Activated T-helper 17 cell treated with anti-CD3 and anti-CD28 coated beads, Interleukin-2, amount 50 U/mL, for 72 hours (primary cell): ENCODE results near the gene TMEM94. TPM values are rescaled to one million over a fixed set of nuclear protein-coding genes. Genes with fewer than 3 reads are reported as not detected.
A peak's percentile ranks its signal among the peaks of the same experiment; 100 is the strongest.
"Not testable (repeated sequence)": the region's sequence is repeated elsewhere in the genome, so short reads cannot be mapped to it uniquely, and the experiment has no call there.

Experiments used
- ATAC-seq: fragments of 150-1000 bp; cut with Tn5 transposase; replicated peaks from 2 replicates; pipeline ENCODE4 v1.10.0; 2021; ENCODE audit warnings: mild to moderate bottlenecking, moderate library complexity
- H3K27ac Mint-ChIP-seq: one replicate; pipeline ENCODE4 v1.8.0; 2022; ENCODE audit warnings: mixed read lengths
- H3K27me3 Mint-ChIP-seq: one replicate; pipeline ENCODE4 v1.8.0; 2022; ENCODE audit warnings: mixed read lengths
- H3K36me3 Mint-ChIP-seq: one replicate; pipeline ENCODE4 v1.8.0; 2022; ENCODE audit warnings: low read depth, mild to moderate bottlenecking, mixed read lengths
- H3K4me1 Mint-ChIP-seq: one replicate; pipeline ENCODE4 v1.8.0; 2022; ENCODE audit warnings: mixed read lengths
- H3K4me3 Mint-ChIP-seq: one replicate; pipeline ENCODE4 v1.8.0; 2022; ENCODE audit warnings: mild to moderate bottlenecking, mixed read lengths
- H3K9me3 Mint-ChIP-seq: one replicate; pipeline ENCODE4 v1.8.0; 2022; ENCODE audit warnings: mixed read lengths
- total RNA-seq, 2 donors: library from RNA; stranded (reverse); gene quantifications; one replicate each; pipeline ENCODE4 v1.2.3, GENCODE V29; 2022

Gene TMEM94
- total RNA-seq, 2 donors from 2014 or later = 76.5 to 79.8 TPM

DNA sequence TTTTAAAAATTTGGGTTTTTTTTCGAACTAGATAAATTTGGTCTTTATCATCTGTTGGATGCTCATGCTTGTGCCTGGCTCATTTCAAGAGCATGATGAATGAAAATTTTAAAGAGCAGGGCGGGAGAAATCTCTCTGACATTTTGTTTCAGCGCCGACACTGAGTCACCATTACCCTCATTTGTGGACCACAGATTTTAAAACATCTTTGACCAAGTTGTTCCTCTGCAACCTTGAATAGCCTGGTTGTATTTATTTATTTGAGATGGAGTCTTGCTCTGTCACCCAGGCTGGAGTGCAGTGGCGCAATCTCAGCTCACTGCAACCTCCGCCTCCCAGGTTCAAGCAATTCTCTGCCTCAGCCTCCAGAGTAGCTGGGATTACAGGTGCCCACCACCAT lies 22.0 kb upstream of the TMEM94 start:
- H3K4me3 Mint-ChIP-seq, H3K36me3 Mint-ChIP-seq, H3K27ac Mint-ChIP-seq, H3K4me1 Mint-ChIP-seq, H3K27me3 Mint-ChIP-seq, H3K9me3 Mint-ChIP-seq: not testable (repeated sequence)
- ATAC-seq = peak; percentile 15

DNA sequence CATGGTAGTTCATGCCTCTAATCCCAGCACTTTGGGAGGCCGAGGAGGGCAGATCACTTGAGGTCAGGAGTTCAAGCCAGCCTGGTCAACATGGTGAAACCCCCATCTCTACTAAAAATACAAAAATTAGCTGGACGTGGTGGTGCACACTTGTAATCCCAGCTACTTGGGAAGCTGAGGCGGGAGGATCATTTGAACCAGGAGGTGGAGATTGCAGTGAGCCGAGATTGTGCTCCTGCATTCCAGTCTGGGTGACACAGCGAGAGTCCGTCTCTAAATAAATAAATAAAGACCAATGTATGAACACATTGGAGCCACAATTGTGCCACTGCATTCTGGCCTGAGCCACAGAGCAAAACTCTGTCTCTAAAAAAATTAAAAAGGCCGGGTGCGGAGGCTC lies 19.0 kb upstream of the TMEM94 start:
- H3K27ac Mint-ChIP-seq, H3K9me3 Mint-ChIP-seq, H3K36me3 Mint-ChIP-seq, H3K27me3 Mint-ChIP-seq, ATAC-seq, H3K4me1 Mint-ChIP-seq, H3K4me3 Mint-ChIP-seq: not testable (repeated sequence)

DNA sequence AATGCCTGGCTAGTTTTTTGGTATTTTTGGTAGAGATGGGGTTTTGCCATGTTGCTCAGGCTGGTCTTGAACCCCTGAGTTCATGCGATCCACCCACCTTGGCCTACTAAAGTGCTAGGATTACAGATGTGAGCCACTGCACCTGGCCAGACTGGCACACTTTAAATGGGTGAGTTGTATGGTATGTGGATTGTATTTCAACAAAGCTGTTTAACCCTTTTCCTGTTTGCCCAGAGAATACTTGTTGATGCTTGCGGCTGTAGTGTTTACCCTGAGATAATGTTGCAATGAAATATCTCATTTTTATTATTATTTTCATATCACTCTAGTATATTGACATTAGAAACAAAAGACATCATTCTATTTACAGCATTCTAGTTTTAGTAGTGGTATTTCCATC lies 17.1 kb upstream of the TMEM94 start:
- Mint-ChIP-seq H3K4me3 (no peak overlapping the region), H3K27me3 (no peaks in the 10 kb centered on the region), H3K4me1 (peaks cover 6% of the 10 kb centered on the region), H3K36me3 (no peaks in the 10 kb centered on the region), H3K27ac (no peak overlapping the region), H3K9me3 (no peaks in the 10 kb centered on the region)
- ATAC-seq = no peak

GRCh38 chr17:75440738-75441448 lies 15.5 kb upstream of the TMEM94 start:
- no peaks in the 10 kb centered on the region for H3K36me3 Mint-ChIP-seq

DNA sequence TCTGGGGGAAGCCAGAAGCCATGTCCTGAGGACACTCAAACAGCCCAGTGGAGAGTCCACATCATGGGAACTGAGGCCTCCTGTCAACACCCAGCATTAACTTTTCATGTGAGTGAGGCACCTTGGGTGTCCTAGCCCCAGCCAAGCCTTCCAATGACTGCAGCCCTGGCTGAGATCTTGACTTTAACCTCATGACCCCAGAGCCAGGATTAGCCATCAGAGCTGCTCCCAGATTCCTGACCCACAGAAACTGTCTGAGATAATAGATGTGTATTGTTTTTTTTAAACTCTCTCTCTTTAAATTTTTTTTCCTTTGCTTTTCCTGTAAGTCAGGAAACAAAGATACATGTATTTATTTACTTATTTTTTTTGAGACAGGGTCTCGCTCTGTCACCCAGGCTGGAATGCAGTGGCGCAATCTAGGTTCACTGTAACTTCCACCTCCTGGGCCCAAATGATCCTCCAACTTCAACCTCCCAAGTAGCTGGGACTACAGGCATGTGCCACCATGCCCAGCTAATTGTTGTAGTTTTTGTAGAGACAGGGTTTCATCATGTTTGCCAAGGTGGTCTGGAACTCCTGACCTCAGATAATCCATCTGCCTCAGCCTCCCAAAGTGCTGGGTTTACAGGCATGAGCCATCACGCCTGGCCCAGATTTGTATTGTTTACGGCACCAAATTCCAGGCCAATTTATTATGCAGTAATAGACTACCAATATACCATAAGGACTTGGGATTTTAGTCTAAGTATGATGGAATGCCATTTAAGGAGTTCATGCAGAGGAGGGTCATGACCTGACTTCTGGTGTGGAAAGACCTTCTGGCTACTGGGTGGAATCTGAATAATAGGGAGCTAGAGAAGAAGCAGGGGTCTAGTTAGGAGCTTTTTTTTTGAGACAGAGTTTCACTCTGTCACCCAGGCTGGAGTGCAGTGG lies 14.0 kb upstream of the TMEM94 start:
- ATAC-seq = no peak
- Mint-ChIP-seq H3K36me3 (no peaks in the 10 kb centered on the region), H3K27ac (no peak overlapping the region), H3K9me3 (no peaks in the 10 kb centered on the region), H3K4me1 (no peaks in the 10 kb centered on the region), H3K27me3 (no peaks in the 10 kb centered on the region), H3K4me3 (no peak overlapping the region)

More at GRCh38 chr17:75440738-75441448, 15.5 kb upstream of the TMEM94 start:
- no peak overlapping the region for H3K4me3 Mint-ChIP-seq
- no peak for ATAC-seq
- H3K27ac Mint-ChIP-seq = peak overlapping the region; percentile 9
- H3K9me3 Mint-ChIP-seq = no peaks in the 10 kb centered on the region
- H3K4me1 Mint-ChIP-seq = peaks cover 4% of the 10 kb centered on the region
- no peaks in the 10 kb centered on the region for H3K27me3 Mint-ChIP-seq

DNA sequence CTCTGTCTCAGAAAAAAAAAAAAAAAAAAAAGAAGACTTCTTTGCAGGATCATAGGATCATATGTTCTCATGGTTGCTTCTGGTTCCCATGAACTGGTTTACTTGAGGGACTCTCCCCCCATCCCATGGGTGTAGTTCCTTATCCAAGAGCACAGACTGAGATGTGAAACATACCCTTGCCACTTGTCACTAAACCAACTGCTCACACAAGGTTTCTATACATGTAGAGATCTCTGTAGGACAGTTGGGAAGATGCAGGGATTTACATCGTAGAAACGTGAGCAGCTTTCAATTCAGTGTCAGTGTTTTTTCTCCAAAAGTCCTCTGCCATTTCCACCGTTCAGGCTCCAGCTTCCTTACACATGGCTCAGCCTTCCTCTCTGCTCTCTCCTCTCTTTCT lies 11.1 kb upstream of the TMEM94 start:
- H3K27ac Mint-ChIP-seq = no peak overlapping the region
- no peaks in the 10 kb centered on the region for H3K36me3 Mint-ChIP-seq
- H3K9me3 Mint-ChIP-seq = no peaks in the 10 kb centered on the region
- no peak for ATAC-seq
- H3K27me3 Mint-ChIP-seq = no peaks in the 10 kb centered on the region
- no peak overlapping the region for H3K4me3 Mint-ChIP-seq
- no peaks in the 10 kb centered on the region for H3K4me1 Mint-ChIP-seq

DNA sequence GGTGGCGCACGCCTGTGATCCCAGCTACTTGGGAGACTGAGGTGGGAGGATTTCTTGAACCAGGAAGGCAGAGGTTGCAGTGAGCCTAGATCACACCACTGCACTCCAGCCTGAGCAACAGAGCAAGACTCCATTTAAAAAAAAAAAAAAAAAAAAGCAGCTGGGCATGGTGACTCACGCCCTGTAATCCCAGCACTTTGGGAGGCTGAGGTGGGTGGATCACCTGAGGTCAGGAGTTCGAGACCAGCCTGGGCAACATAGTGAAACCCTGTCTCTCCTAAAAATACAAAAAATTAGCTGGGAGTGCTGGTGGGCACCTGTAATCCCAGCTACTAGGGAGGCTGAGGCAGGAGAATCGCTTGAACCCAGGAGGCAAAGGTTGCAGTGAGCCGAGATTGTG lies 10.5 kb upstream of the TMEM94 start:
- H3K27ac Mint-ChIP-seq, H3K4me3 Mint-ChIP-seq, H3K27me3 Mint-ChIP-seq, H3K4me1 Mint-ChIP-seq, ATAC-seq, H3K9me3 Mint-ChIP-seq, H3K36me3 Mint-ChIP-seq: not testable (repeated sequence)

DNA sequence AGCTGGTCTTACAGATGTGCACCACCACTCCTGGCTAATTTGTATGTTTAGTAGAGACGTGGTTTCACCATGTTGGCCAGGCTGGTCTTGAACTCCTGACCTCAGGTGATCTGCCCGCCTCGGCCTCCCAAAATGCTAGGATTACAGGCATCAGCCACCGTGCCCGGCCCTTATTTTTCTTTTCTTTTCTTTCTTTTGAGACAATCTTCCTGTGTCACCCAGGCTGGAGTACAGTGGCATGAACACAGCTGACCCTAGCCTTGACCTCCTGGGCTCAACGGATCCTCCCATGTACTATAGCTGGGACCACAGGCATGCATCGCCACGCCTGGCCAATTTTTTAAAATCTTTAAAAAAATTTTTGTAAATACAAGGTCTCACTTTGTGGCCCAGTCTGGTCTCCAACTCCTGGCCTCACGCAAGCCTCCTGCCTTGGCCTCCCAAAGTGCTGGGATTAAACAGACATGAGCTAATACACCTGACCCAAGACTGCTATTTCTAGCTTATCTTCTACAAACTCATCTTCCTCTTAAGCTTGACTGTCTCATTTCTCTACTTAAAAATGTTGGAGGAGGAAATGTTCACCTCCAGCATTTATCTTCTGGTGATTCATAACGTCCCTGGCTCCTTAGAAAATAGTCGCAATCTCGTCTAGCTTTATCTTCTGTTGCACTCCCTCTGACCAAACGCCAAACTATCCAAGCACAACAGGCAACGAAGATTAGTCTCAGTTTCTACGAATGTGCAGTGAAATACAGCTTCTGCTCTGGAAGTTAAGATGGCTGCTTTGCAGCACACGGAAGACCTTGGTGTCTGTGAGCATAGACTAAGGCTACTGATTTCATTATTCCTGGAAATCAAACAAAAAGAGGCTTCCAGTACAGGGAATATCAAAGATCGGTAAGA lies 8.2 kb upstream of the TMEM94 start:
- H3K9me3 Mint-ChIP-seq = no peaks in the 10 kb centered on the region
- no peaks in the 10 kb centered on the region for H3K27me3 Mint-ChIP-seq
- no peaks in the 10 kb centered on the region for H3K36me3 Mint-ChIP-seq
- no peak for ATAC-seq
- no peaks in the 10 kb centered on the region for H3K4me1 Mint-ChIP-seq
- H3K27ac Mint-ChIP-seq = no peak overlapping the region
- H3K4me3 Mint-ChIP-seq = no peak overlapping the region

- Mint-ChIP-seq H3K27ac (no peak overlapping the region), H3K9me3 (no peaks in the 10 kb centered on the region), H3K36me3 (no peaks in the 10 kb centered on the region), H3K4me3 (no peak overlapping the region), H3K27me3 (no peaks in the 10 kb centered on the region), H3K4me1 (peaks cover 7% of the 10 kb centered on the region)
- ATAC-seq = no peak
Observed at GRCh38 chr17:75450270-75450669, 6.2 kb upstream of the TMEM94 start.

- Mint-ChIP-seq H3K36me3 (no peaks in the 10 kb centered on the region), H3K4me3 (no peak overlapping the region), H3K27ac (no peak overlapping the region), H3K27me3 (no peaks in the 10 kb centered on the region), H3K4me1 (peaks cover 20% of the 10 kb centered on the region), H3K9me3 (no peaks in the 10 kb centered on the region)
- ATAC-seq = no peak
Observed at GRCh38 chr17:75454193-75454592, 2.2 kb upstream of the TMEM94 start.

GRCh38 chr17:75454672-75455071 lies 1.8 kb upstream of the TMEM94 start:
- not testable (repeated sequence) for H3K36me3 Mint-ChIP-seq, ATAC-seq, H3K9me3 Mint-ChIP-seq, H3K27ac Mint-ChIP-seq, H3K27me3 Mint-ChIP-seq, H3K4me3 Mint-ChIP-seq
- peaks cover 20% of the 10 kb centered on the region for H3K4me1 Mint-ChIP-seq

- Mint-ChIP-seq H3K9me3 (no peaks in the 10 kb centered on the region), H3K4me1 (peaks cover 25% of the 10 kb centered on the region), H3K4me3 (peak overlapping the region; percentile 90), H3K27ac (peak overlapping the region; percentile 91), H3K27me3 (no peaks in the 10 kb centered on the region), H3K36me3 (no peaks in the 10 kb centered on the region)
- ATAC-seq = peak; percentile 23
Observed at GRCh38 chr17:75456039-75456416, 407 bp upstream of the TMEM94 start.

GRCh38 chr17:75457047-75457654 lies 716 bp downstream of the TMEM94 start:
- Mint-ChIP-seq H3K4me3 (peak overlapping the region; percentile 90), H3K36me3 (no peaks in the 10 kb centered on the region), H3K27ac (peak overlapping the region; percentile 91), H3K4me1 (peaks cover 25% of the 10 kb centered on the region), H3K9me3 (no peaks in the 10 kb centered on the region), H3K27me3 (no peaks in the 10 kb centered on the region)
- peak; percentile 12 for ATAC-seq

DNA sequence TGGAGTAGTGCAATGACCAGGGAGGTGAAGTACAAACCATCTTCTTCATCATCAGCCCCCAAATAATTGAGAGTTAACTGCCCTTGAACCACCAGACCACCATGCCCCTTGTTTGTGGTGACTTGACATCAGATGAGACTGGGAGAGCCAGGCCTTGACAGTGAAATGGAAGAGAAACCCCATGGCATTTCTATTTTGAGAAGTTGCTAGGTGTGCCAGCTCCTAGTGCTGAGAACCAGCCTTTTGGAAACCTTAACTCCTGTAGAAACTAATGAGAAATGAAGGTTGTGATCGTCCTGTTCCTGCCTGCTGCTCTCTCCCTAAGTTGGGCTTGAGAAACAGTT lies 2.8 kb downstream of the TMEM94 start:
- Mint-ChIP-seq H3K4me3 (no peak overlapping the region), H3K27ac (no peak overlapping the region), H3K9me3 (no peaks in the 10 kb centered on the region), H3K36me3 (no peaks in the 10 kb centered on the region), H3K4me1 (peaks cover 24% of the 10 kb centered on the region), H3K27me3 (no peaks in the 10 kb centered on the region)
- no peak for ATAC-seq
